HG03565 (cell line): ENCODE results near the gene NIPAL4.
A peak's percentile ranks its signal among the peaks of the same experiment; 100 is the strongest.

Source experiments
- ATAC-seq: cut with Tn5 transposase; IDR thresholded peaks from one replicate; pipeline ENCODE4 v1.9.1; 2021; ENCODE audit warnings: mild to moderate bottlenecking, moderate library complexity; ENCODE audit not compliant: unreplicated experiment

NIPAL4 gene

DNA sequence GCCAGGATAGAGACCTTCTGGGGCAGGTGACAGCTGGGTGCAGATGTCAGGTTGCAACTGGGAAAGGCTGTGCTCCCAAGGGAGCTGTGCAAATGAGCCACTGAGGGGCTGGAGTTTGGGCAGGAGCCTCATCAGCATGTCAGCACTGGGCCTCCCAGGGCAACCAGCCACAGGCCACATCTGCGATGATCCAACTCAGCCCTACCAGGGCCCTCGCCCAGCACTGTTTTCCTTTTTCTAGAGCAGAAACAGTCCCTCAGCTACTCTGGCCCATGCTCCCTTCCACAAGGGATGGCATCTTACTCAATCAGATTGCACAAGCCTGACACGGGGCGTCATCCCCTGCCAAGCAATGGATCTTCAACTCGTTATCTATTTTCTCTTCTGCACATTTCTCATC is 24.8 kb downstream of the NIPAL4 start:
- ATAC-seq, result no peak

DNA sequence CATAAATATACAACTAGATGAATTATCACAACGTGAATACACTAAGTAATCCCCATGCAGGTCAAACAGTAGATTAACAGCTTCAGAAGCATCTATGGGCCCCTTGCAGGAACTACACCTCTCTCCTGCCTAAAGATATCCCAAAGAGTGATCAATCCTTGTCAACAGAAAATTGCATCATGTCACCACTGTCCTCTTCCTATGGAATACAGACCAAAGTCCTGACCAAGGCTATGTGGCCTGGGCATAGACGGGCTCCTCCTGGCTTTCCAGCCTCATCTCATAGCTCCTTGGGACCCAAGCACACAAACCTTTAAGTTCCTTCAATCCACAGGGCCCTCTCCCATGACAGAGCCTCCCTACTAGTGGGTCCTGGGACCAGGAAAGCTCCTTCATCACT is 25.3 kb downstream of the NIPAL4 start:
- no peak for ATAC-seq

DNA sequence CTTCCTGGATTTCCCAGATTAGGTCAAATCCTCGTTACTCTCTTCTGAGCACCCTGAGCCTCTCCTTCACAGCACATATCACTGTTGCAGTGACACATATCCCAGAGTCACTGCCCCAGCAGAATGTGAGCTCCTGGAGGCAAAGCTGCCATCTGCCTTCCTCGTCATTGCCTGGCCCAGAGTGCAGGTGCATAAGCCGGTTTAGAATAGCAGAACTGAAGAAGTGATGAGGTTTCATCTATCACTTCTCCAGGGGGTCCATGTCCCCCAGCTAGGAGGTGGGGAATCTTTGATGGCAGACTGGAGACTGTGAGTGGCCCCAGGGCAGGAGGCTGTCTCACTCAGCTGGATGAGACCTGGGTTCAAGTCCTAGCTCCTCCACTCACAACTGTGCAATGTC is 25.8 kb downstream of the NIPAL4 start:
- ATAC-seq, result no peak

DNA sequence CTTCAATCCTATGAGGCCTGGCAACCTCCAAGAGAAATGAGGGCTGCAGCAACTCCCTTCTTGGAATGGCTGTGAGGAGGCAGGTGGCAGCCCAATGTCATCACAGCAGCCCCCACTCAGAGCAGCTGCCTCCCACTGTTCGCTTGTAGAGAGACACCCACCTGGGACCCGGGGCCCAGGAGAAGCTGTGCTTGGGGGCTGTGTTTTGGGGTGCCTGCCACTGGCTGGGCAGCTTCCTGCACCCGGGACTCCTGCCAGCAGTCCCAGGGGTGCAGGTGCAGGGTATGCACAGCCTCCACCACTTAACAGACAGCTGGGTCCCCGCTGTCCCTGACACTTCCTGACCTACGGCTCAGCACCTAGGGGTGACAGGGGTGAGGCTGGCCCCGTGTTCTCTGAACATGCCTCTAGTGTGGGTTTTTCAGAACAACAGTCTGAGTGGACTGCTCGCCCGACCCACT is 26.2 kb downstream of the NIPAL4 start:
- ATAC-seq, result no peak

DNA sequence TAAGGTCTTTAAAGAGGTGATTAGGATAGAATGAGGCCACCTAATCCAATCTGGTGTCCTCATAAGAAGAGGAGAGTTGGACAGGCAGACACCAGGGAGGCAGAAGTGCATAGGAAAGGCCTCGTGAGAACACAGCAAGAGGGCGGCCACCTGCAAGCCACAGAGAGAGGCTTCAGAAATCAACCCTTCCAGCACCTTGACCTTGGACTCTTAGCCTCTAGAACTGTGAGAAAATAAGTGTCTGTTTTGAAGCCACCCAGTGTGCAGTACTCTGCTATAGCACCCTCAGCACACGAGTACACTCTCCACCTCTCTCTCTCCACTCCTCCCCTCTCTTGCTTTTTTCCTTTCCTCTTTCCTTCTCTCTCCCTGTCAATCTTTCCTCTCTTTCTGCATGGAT is 26.8 kb downstream of the NIPAL4 start:
- no peak for ATAC-seq

DNA sequence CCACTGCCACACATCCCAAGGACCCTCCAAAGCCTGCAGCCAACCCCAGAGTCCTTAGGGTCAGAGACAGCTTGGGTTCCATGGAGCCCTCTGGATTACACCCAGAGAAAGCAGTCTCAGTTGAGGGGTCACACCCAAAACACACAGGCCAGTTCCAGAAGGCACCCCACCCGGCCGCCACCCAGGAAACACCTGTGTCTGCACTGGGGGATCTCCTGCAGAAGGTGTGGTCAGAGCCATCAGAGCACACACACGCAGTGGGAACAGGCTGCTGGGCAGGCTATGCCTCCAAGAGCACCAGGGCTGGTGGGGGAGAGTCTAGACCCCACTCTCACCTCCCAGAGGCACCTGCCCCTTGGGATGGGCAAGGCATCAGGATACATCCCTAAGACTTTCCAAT is 27.3 kb downstream of the NIPAL4 start:
- no peak for ATAC-seq

DNA sequence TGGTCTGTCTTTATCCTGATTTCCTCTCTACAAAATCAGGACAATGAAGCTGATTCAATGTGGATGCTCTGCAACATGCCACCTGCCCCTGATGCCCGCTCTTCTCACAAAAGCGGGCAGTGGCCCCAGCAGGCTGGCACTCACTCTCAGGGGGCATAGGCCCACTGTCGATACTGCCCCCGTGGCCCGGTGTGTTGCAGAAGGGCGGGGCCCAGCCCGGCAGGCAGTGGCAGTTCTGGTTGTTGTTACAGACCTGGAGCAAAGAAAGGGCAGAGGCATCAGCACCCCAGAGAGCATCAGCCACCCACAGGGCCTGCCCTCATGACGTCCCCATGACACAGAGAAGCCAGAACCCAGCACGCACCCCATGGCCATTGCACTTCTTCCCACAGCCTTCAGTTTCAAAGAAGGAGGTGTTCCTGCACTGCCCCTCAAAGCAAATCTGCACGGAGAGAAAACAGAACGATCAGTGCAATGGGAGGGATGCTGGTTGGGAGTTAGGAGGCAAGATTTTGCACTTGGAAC is 31.5 kb downstream of the NIPAL4 start:
- no peak for ATAC-seq

DNA sequence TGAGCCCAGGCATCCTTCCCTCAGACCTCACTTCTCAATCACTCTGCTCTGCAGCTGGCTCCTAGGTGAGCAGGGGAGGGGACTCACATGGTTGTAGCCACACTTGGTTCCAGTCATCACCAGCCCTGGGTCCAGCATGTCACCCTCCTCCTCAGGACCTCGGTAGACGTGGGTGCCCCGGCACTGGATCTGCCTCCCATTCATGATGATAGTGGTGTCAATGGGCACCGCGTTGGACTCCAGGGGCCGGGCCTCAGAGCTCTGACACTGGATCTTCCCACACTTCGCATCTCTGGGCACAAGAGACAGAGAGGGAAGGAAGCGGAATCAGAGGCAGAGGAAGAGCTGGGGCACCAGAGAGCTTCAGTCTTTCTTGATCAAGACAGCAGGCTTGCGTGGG is 32.9 kb downstream of the NIPAL4 start:
- ATAC-seq, result no peak

DNA sequence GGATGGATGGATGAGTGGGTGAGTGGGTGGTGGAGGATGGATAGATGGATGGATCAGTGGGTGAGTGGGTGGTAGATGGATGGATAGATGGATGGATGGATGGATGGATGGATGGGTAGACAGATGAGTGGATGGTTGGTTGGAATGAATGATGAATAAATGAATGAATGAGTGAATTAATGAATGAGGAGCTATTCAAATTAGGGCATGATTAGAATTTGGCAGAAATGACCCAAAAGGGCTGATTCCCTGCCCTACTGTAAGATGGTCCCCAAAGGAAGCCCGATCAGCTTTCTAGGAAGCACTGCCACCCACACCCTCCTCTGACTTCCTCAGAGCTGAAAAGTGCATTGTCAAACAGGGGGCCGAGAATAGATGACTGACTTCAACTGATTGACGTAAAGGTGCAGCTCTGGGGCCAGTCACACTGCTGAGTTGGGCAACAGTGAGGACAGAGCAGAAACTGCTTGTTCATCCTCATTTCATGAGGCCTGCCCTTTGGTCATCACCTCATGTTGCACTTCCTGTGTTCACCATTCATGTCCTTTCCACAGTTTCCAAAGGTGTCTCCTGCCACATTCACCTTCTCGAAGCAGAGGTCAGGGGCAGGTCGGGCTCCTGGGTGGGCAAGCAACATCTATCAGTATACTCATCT is 34.3 kb downstream of the NIPAL4 start:
- no peak for ATAC-seq

DNA sequence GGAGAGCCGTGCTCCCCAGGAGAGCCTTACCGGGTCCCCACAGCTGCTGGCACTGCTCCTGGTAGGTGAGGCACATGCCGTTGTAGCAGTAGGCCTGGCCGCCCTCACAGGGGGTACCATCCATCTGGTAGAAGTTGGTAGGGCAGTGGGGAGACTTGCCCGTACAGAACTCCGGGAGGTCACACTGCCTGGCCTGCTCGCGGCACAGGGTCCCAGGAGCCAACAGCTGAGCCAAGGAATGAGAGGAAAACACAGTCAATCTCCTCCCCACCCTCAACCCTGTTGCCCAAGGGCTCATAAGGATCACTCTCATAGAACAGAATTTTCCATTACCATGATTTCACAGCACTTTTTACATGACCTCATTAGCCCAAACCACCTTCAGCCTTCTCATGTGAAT is 36.9 kb downstream of the NIPAL4 start:
- no peak for ATAC-seq

DNA sequence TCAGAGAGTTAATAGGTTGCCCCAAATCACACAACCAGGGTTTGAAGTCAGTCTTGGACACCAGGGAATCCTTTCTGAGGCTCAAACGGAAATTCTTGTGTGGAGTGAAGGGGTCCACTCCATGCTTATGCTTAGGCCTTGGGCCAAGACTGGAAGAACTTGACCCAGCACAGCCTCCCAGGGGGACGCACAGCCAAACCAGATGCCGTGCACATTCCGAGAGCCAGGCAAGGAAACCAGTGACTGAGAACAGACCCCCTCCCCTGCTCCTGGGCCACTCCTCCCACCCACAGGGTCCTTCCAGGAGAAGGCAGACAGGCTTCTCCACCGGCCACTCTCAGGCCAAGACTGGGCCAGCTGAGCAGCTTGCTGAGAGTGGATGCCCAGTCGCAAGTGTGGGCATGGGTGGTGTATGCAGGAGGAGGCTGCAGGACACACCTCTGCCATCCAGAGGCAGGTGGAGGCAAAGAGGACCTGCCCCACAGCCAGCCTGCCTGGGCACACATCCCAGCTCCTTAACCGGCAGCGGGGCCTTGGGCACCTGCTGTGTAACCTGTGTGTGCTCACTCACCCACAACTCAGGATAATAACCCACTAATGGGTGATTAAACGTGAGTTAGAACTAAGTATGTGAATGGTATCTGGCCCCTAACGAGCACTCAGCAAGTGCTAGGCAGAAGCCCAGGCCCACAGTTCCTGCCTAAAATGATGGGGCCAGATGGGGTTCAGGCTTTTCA is 38.0 kb downstream of the NIPAL4 start:
- no peak for ATAC-seq

DNA sequence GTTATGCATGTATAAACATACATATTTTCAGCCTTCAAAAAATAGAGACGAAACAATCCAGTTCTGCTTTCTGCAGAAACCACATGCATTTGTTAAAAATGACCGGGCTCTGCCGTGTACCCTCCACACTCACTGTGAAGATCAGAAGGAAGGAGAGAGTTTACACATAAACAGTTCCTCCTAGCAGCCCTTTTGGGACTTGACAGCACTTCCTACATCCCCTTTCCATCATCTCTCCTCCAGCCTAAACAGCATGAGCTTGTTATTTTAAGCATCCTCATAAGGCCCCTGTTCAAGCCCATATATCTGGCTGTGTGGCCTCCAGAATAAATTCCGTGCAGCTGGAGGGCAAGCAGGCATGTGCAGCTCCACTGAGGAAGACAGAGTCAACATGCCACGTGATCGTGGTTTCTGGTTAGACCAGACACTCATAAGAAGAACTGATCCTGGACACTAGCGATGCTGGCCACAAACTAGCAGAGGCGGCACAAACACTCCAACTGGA is 42.2 kb downstream of the NIPAL4 start:
- peak; percentile 70 for ATAC-seq

DNA sequence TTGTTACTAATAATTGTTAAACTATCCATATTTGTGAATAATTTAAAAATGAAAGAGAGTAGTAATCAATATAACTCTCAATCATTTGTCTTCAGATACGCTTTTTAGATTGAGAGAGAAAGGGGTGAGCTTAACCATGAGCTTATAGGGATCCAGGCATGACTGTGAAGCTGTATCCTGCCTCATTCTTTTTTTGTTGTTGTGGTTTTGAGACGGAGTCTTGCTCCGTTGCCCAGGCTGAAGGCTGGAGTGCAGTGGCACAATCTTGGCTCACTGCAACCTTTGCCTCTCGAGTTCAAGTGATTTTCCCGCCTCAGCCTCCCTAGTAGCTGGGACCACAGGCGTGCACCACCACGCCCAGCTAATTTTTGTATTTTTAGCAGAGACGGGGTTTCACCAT is 44.0 kb downstream of the NIPAL4 start:
- ATAC-seq, result no peak

DNA sequence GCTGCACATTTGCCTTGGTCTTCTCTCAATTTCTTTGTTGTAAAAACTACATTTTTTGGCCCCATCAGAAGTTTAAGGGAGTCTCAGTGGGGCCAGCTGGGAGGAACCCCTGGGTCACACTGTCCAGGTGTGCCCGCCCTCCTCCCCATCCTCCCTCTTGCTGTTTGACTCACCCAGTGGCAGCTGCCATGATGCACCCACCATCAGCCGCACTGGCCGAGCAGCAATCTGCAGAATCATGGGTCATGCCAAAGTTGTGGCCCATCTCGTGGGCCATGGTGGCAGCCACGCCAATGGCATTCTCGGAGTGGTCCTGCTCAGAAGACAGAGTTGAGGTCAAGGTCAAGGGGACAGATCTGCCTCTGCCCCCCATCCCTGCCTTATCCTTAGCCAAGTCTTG is 45.5 kb downstream of the NIPAL4 start:
- no peak for ATAC-seq

DNA sequence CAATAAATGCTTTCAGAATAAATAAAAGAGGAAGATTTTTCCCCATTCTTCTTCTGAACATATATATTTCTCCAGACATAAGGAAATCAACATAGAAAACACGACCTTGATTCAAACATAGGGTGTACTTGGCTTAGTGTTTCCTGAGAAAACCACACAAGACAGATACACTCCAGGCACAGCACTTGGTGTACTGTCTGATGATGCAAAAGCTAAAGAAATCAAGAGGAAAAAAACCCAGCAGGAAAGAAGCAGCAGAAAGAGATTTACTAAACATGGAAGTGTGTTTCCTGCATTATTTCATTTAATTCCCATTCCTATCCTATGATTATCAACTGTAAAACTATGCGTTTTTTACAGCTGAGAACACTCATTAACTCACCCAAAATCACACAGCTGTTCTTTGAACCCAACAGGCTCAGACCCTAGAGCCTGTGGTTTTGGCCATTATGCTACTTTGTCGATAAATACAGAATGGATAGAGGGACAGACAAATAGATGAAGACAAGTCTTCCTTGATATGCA is 46.1 kb downstream of the NIPAL4 start:
- no peak for ATAC-seq

DNA sequence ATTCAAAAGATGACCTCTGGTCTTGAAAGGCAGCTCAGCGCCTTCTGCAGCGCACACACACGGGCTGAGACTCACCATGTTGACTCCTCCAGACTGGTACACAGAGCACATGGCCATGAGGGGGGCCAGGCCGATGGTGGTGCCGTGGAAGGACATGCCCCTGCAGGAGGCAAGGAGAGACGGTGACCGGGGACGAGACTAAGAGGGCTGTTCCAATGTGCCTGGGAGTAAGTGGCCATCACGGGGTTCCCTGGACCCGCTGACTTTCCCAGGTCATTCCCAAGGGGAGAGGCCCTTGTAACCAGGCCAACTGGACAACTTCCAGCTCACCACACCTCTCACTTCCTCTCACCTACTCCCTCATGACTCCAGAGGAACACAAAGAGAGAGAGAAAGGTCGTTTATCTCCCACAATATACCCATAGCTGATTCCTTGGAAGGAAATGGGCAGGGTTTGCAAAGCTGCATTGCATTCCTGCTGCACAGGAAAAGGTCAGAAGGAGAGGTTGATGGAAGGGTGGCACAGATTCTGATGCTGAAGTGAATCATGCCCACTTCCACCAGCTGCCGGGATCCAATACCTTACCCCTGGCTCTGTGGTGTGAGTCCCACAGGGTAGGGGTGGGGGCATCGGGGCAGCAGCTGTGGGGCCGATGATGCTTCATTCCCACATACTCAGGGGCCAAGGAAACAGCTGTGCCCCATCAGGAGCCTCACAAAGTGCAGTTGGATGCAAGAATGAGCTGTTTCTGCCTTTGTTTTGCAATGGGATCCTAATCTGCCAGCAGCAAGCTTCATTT is 47.2 kb downstream of the NIPAL4 start:
- no peak for ATAC-seq

DNA sequence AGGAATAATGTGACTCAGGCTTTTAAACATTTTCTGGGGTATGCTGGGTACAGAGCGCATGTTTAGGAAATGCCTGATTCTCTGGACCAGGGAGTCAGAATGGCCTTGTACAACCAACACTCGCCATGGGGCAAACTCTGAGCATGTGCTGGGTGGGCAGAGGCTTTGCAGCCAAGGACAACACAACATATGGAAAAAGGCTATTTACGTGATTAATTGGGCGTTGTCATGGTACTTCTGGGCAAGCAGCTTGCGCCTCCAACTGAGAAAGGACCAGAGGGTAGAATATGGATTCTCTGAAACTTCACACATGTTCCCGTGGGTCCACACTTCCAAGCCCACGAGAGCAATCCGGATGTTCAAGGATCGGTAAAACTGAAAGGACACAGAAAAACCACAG is 49.1 kb downstream of the NIPAL4 start:
- peak; percentile 7 for ATAC-seq

DNA sequence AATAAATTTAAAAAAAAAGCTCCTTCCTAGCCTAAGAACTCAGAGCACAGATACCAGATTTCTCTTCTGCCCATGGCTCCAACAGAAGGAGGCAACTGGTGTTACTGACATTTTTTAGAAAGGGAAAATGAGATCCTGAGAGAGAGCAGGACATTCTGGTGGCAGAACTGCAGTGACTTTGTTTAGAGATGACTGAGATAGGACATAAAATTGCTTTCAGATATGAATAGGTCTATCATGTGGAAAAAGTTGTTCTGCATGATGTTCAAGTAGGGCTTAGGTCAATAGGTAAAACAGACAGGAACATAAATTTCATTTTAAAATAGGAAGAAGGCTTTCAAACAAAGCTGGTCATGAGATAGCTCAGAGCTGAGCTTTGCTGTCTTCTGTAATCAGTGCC is 49.6 kb downstream of the NIPAL4 start:
- ATAC-seq, result peak; percentile 72

DNA sequence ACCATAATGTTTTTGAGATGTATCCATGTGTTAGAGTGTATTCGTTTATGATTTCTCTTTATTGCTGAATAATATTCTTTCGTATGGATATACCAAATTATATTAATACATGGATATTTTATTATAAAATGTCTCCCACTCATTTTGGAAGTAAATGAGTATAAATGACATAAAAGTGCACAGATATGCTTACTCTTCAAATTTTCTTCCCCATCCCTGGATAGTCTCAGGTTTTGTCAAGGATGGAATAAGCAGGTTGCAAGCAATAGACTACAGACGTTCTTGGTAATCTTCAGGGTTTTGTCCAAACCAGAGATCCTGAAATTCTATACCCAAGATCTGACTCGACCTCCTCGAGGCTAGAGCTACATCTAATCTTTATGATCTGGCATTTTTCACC is 50.7 kb downstream of the NIPAL4 start:
- no peak for ATAC-seq

DNA sequence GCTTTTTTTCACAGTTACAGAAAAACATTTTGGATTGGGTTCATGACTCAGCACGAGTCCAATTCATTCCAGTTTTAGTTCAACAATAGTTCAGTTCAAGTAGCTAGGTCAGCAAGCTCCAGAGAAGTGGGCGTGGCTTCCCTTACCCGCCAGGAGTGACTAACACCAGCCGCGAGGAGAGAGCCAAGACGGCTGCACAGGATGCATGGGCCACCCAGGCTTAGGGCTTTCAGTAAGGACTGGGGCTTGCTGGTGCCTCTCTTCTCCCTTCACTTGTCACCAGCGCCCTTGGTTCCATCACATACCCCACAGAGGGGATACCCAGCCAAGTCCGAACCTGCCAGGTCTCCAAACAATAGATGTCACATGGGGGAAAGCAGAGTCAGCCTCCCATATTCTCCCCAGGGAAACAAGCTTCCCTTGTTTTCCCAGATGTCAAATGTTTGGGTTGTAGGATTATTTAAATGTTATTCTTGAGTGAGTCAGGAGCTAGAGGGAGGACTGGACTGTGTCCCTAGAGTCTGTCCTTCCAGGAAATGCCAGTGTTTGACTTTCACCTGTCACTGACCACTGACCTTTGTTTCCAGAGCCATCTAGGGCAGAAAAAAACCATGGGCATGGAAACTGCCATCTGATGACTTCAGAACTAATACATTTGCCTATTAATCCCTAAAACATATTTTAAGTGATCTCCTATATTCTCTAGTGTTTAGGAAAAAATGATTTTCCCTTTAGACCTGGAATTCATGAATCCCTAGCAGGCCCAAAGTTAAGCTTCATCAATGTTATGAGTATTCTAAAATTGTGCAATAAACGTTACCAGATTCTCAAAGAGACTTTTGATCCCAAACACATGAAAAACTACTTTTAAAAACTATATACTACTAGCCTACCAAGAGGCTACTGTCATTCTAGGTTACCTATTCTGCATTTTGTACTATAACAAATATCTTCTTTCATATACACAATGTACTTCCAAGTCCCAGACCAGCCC is 51.9 kb downstream of the NIPAL4 start:
- no peak for ATAC-seq
